Activated naive CD8-positive, alpha-beta T cell treated with anti-CD3 and anti-CD28 coated beads for 36 hours (primary cell): Measurements from ENCODE around the gene LPP. TPM values are rescaled to one million over a fixed set of nuclear protein-coding genes. Genes with fewer than 3 reads are reported as not detected.
A peak's percentile ranks its signal among the peaks of the same experiment; 100 is the strongest.

Experiments used
- DNase-seq: peaks from one replicate; pipeline ENCODE4 v3.0.0; 2021
- H3K27ac Mint-ChIP-seq: one replicate; pipeline ENCODE4 v1.8.0; 2022; ENCODE audit warnings: mild to moderate bottlenecking, moderate library complexity, mixed read lengths
- H3K27me3 Mint-ChIP-seq: one replicate; pipeline ENCODE4 v1.8.0; 2022; ENCODE audit warnings: mild to moderate bottlenecking, mixed read lengths
- H3K36me3 Mint-ChIP-seq: one replicate; pipeline ENCODE4 v1.8.0; 2021; ENCODE audit warnings: mild to moderate bottlenecking, mixed read lengths
- H3K4me1 Mint-ChIP-seq: one replicate; pipeline ENCODE4 v1.8.0; 2021; ENCODE audit warnings: mixed read lengths
- H3K4me3 Mint-ChIP-seq: one replicate; pipeline ENCODE4 v1.8.0; 2022; ENCODE audit warnings: mild to moderate bottlenecking, moderate library complexity, mixed read lengths
- H3K9me3 Mint-ChIP-seq: one replicate; pipeline ENCODE4 v1.8.0; 2022; ENCODE audit warnings: mixed read lengths
- total RNA-seq, 2 experiments: library from RNA; stranded (reverse); gene quantifications; one replicate each; pipeline ENCODE4 v1.2.3, GENCODE V29; 2021

Gene LPP
- total RNA-seq, 2 experiments from 2014 or later, result 15.0 to 15.3 TPM

- DNase-seq, result no peak
- peaks cover 23% of the 10 kb centered on the region for H3K36me3 Mint-ChIP-seq
- H3K4me3 Mint-ChIP-seq, result no peak overlapping the region
- H3K9me3 Mint-ChIP-seq, result peaks cover 2% of the 10 kb centered on the region
- H3K27ac Mint-ChIP-seq, result peak overlapping the region; percentile 79
- H3K27me3 Mint-ChIP-seq, result no peaks in the 10 kb centered on the region
- H3K4me1 Mint-ChIP-seq, result peaks cover 34% of the 10 kb centered on the region
Observed at GRCh38 chr3:188171682-188172467, 17.9 kb downstream of the LPP start.

GRCh38 chr3:188174317-188175044, 20.5 kb downstream of the LPP start:
- Mint-ChIP-seq H3K36me3 (peaks cover 32% of the 10 kb centered on the region), H3K4me3 (no peak overlapping the region), H3K27ac (no peak overlapping the region), H3K9me3 (peaks cover 2% of the 10 kb centered on the region), H3K4me1 (peaks cover 43% of the 10 kb centered on the region), H3K27me3 (no peaks in the 10 kb centered on the region)
- no peak for DNase-seq

DNA sequence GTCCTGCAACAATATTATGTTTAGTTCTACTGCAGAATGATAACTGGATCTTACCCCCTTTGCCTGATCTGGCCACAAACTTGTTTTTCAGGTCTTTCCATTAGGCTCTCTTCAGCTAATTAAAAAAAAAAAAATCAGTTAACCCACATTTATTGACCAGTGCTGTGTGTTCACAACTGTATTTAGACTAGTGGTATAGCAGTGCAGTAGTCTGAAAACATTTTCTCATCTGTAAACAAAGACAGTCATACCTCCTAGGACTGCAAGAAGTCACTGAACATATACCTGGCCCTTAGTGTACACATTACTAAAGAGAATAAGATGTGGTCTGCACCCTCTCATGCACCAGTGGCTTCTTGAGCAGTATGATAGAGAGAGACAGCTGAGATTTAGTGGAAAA, 22.5 kb downstream of the LPP start:
- peaks cover 25% of the 10 kb centered on the region for H3K4me1 Mint-ChIP-seq
- H3K36me3 Mint-ChIP-seq, result peaks cover 34% of the 10 kb centered on the region

DNA sequence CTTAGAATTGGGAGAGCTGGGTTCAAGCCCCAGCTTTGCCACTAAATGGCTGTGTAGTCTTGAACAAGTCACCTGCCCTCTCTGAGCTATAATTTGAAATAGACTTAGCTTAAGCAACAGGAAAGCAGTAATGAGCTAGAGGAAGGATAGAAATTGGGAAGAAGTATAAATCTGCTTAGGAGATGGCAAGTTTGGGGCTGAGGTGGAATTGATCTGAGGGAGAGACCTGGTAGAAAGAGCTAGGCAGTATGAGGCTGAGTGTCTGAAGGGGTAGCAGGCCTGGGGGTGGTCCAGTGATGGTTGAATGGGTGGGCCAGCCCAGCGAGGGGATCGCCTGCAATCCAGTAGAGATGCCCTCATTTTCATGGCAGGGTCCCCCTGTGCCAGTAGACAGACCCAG, 22.9 kb downstream of the LPP start:
- H3K4me1 Mint-ChIP-seq, result peaks cover 25% of the 10 kb centered on the region

More for the DNA sequence above, 22.5 kb downstream of the LPP start:
- no peaks in the 10 kb centered on the region for H3K9me3 Mint-ChIP-seq
- DNase-seq, result no peak
- no peak overlapping the region for H3K4me3 Mint-ChIP-seq
- H3K27me3 Mint-ChIP-seq, result no peaks in the 10 kb centered on the region
- H3K27ac Mint-ChIP-seq, result no peak overlapping the region

DNA sequence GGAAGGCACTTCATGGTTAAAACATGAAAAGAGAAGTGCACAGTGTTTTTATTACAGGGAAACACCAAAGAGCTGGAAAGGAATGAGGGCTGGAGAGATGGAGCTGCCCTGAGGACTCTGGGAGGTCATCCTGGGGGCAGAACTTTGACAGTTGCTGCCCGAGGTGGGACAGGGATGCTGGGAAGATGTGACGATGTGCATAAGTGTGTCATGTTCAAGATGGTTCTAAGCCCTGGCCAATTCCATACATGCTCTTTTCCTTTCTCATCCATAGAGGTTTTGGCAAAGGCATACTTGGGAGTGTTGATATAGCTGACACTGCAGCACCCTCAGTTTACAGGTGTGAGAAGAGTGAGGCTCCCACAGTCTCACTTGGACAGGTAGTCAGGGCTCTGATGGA, 23.8 kb downstream of the LPP start:
- H3K4me1 Mint-ChIP-seq, result peaks cover 24% of the 10 kb centered on the region

More for the DNA sequence above, 22.9 kb downstream of the LPP start:
- no peaks in the 10 kb centered on the region for H3K9me3 Mint-ChIP-seq
- H3K27ac Mint-ChIP-seq, result no peak overlapping the region
- H3K36me3 Mint-ChIP-seq, result peaks cover 34% of the 10 kb centered on the region
- H3K27me3 Mint-ChIP-seq, result no peaks in the 10 kb centered on the region
- H3K4me3 Mint-ChIP-seq, result no peak overlapping the region
- no peak for DNase-seq

DNA sequence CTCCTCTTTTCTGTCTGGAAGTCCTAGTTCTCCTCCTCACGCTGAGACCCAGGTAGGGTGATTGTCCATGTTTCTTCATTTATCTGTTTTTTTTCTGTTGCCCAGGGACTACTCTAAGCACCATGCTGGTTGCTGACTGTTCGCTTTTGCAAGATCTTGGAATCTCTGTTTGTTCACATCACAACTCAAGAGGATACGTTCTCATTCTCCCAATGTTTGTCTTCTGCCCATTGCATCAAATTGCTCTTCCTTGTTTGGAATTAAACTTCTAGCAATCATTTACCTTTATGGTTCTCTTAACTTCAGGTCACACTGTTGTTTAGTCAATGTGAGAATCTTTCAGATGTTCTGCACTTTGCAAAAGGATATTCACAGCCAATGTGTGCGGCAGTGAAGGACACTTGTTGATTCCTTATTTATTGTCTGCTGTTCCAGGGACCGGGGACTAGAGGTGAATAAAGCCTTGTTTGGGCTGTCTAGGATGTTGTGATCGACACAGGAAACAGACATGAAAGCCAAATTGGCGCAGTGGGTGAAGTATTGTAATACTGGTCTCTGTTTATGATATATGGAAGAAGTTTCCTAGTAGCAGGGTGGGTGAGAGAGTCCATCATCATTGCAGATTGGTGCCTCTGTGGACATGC, 24.5 kb downstream of the LPP start:
- no peak overlapping the region for H3K27ac Mint-ChIP-seq
- H3K36me3 Mint-ChIP-seq, result peaks cover 33% of the 10 kb centered on the region
- no peak overlapping the region for H3K4me3 Mint-ChIP-seq
- H3K9me3 Mint-ChIP-seq, result no peaks in the 10 kb centered on the region
- no peak for DNase-seq
- peaks cover 24% of the 10 kb centered on the region for H3K4me1 Mint-ChIP-seq
- no peaks in the 10 kb centered on the region for H3K27me3 Mint-ChIP-seq

More for the DNA sequence above, 23.8 kb downstream of the LPP start:
- Mint-ChIP-seq H3K4me3 (no peak overlapping the region), H3K27ac (no peak overlapping the region), H3K27me3 (no peaks in the 10 kb centered on the region), H3K9me3 (no peaks in the 10 kb centered on the region), H3K36me3 (peaks cover 34% of the 10 kb centered on the region)
- no peak for DNase-seq

DNA sequence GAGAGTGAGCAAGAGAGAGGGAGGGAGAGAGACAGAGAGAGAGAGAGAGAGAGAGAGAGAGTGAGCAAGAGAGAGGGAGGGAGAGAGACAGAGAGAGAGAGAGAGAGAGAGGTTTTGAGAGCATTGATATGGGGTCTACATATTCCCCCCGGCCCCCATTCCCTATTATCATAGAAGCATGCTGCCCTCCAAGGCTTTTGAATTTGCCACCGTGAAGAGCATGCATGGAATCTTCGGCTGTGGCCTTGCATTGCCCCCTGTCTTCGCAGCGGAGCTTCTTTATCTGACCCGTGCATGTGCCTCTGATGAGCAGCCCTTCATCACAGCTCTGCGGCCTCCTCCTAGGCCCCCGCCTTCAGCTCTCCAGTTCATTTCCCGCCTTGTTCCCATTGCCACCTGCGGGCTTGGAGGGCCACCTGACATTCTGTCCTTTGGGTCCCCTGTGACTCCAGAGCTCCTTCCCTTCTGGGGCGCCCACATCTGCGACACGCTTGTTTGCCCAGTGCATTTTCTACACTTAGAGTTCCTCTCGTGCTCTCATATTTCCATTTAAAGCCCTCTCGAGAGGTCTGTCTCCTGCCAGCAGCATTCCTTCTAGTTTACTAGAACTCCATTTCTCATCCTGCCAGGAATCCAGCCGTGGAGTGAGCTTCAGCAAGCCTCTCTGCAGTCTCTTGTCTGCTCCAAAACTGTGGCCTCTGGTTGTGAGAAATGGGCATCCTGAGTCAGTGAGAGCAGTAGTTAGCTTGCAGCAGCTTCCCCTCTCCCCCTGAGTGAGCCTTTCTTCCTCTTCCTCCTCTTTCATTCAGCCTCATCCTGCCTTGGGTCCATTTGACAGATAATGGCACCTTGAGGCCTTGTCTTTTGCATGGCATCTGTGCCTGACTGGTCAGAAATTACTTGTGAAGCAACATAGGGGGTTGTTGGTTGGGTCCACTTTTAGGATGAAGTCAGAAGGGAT, 25.3 kb downstream of the LPP start:
- no peak overlapping the region for H3K27ac Mint-ChIP-seq
- H3K9me3 Mint-ChIP-seq, result no peaks in the 10 kb centered on the region
- no peak overlapping the region for H3K4me3 Mint-ChIP-seq
- no peaks in the 10 kb centered on the region for H3K27me3 Mint-ChIP-seq
- H3K4me1 Mint-ChIP-seq, result peaks cover 20% of the 10 kb centered on the region
- DNase-seq, result no peak
- peaks cover 25% of the 10 kb centered on the region for H3K36me3 Mint-ChIP-seq

- Mint-ChIP-seq H3K27me3 (no peaks in the 10 kb centered on the region), H3K9me3 (no peaks in the 10 kb centered on the region), H3K4me3 (no peak overlapping the region), H3K4me1 (peaks cover 16% of the 10 kb centered on the region), H3K27ac (no peak overlapping the region), H3K36me3 (peaks cover 23% of the 10 kb centered on the region)
- DNase-seq, result no peak
Observed at GRCh38 chr3:188180114-188180513, 26.2 kb downstream of the LPP start.

DNA sequence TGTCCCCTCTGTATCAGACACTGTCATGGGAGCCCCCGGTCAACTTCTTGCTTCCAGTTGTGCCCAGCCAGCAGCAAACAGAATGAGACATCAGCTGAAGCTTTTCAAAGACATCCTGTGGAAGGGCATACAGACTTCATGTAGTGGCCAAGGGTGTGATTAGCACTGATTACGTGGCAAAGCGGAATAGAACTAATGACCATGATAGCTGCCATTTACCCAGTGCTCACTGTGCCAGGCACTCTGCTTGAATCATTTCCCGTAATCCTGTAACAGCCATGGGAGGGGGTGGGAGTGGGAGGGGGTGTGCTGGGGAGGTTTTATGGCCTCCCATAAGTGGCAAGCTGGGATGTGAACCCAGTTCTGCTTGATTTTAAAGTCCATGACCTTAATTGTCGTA, 29.5 kb downstream of the LPP start:
- no peaks in the 10 kb centered on the region for H3K27me3 Mint-ChIP-seq
- no peak overlapping the region for H3K27ac Mint-ChIP-seq
- peaks cover 31% of the 10 kb centered on the region for H3K4me1 Mint-ChIP-seq
- no peak overlapping the region for H3K4me3 Mint-ChIP-seq
- no peaks in the 10 kb centered on the region for H3K9me3 Mint-ChIP-seq
- DNase-seq, result no peak
- peaks cover 9% of the 10 kb centered on the region for H3K36me3 Mint-ChIP-seq

DNA sequence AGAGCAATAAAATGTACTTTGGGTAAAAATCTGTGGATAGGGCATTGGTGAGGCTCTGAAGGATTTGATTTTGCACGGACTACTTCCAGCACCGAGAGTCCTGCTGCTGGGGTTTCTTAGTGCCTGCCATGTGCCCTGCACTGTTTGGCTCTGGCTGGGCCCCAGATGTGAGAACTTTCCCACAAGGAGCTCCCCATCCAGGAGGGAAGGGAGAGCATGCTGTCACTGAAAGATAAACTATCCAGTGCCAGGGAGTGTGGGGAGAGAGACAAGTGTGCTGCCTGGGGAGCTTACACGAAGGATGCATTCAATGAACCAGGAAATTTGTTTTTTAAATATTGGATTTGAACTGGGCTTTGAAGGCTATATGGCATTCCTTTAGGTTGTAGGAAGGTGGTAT, 30.2 kb downstream of the LPP start:
- Mint-ChIP-seq H3K36me3 (peaks cover 5% of the 10 kb centered on the region), H3K27ac (no peak overlapping the region), H3K4me3 (no peak overlapping the region), H3K9me3 (no peaks in the 10 kb centered on the region), H3K4me1 (peaks cover 32% of the 10 kb centered on the region), H3K27me3 (no peaks in the 10 kb centered on the region)
- DNase-seq, result no peak

DNA sequence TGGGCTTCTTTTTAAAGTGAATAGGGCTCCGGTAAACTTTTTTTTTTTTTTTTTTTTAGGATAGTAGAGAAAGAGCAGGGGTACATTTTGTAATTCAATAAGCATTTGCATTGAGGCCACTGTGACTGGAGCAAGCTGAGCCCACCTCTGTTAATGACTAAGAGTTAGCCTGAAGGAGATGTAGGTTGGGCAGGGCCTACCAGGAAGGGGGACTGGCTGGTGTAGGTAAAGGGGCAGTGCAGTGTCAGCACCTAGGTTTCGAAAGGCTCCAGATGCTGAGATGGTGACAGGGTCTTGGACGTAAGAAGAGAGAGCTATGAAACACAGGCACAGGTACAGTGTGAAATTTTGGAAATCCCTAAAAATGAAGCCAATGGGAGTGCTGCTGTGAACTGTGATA, 30.7 kb downstream of the LPP start:
- H3K4me1 Mint-ChIP-seq, result peaks cover 31% of the 10 kb centered on the region

DNA sequence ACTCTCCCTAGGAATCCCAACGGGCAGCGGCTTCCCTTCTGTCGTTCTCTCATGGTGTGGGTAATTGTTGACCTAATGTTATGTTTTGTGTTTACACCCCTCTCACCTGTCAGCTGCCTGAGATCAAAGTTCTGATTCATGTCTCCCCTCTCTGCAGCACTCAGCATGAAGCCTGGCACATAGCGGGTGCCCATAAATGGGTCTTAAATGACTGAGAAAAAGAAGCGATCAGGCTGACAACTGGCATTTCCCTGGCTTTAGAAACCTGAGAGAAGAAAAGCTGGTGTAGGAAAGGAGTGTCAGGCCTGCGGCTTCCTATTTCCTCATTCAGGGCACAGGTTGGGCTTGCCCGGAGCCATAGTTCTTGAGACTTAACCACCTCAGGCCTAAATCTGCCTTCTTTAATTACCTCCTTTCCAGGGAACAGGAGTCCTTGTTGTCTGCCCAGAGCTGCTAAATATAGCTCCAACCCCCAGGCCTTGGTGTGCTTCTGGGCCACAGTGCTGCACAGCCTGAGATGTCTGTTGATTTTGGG, 31.8 kb downstream of the LPP start:
- Mint-ChIP-seq H3K9me3 (no peaks in the 10 kb centered on the region), H3K36me3 (peaks cover 3% of the 10 kb centered on the region), H3K4me1 (peaks cover 36% of the 10 kb centered on the region), H3K27ac (peak overlapping the region; percentile 2), H3K4me3 (no peak overlapping the region), H3K27me3 (no peaks in the 10 kb centered on the region)
- DNase-seq, result no peak

More for the DNA sequence above, 30.7 kb downstream of the LPP start:
- Mint-ChIP-seq H3K27me3 (no peaks in the 10 kb centered on the region), H3K27ac (no peak overlapping the region), H3K36me3 (peaks cover 5% of the 10 kb centered on the region), H3K9me3 (no peaks in the 10 kb centered on the region), H3K4me3 (no peak overlapping the region)
- DNase-seq, result no peak

- no peaks in the 10 kb centered on the region for H3K27me3 Mint-ChIP-seq
- H3K9me3 Mint-ChIP-seq, result no peaks in the 10 kb centered on the region
- no peak overlapping the region for H3K4me3 Mint-ChIP-seq
- no peak overlapping the region for H3K27ac Mint-ChIP-seq
- no peak for DNase-seq
- H3K36me3 Mint-ChIP-seq, result peaks cover 7% of the 10 kb centered on the region
- peaks cover 36% of the 10 kb centered on the region for H3K4me1 Mint-ChIP-seq
Observed at GRCh38 chr3:188187053-188187452, 33.1 kb downstream of the LPP start.

GRCh38 chr3:188188911-188189310, 35.0 kb downstream of the LPP start:
- no peak for DNase-seq
- peaks cover 36% of the 10 kb centered on the region for H3K4me1 Mint-ChIP-seq
- no peak overlapping the region for H3K4me3 Mint-ChIP-seq

More at GRCh38 chr3:188188911-188189310, 35.0 kb downstream of the LPP start:
- peaks cover 9% of the 10 kb centered on the region for H3K36me3 Mint-ChIP-seq
- no peak overlapping the region for H3K27ac Mint-ChIP-seq
- H3K9me3 Mint-ChIP-seq, result no peaks in the 10 kb centered on the region
- H3K27me3 Mint-ChIP-seq, result no peaks in the 10 kb centered on the region
